ENCODE results near the gene PRDM16. TPM values are rescaled to one million over a fixed set of nuclear protein-coding genes. Genes with fewer than 3 reads are reported as not detected.

The PRDM16 gene
- total RNA-seq, 1 experiment from 2014 or later = 0.17 TPM

DNA sequence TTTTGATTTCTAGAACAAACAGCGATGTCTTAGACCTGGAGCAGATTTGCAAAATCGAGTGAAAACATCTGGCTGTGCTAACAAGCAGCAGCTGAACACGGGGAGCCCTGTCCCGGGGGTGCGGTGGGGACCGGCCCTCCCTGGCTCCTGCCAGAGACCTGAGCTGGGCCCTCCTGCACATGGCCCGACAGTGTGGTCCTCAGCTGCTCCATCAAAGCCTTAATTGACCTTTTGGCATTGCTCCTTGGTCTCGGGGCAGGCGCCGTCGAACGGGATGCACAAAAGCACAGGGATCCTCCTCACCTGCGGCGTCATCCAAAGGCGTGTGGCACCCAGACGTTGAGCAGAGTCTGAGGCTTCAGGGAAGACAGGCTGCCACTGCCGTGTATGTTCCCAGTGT is 73.2 kb downstream of the PRDM16 start:
- H3K4ac ChIP-seq (ENCODE audit: low read depth, low read length) = no peak overlapping the region
- no peak overlapping the region for H4K91ac ChIP-seq (ENCODE audit: insufficient read length, low read depth, low read length)
- TF ChIP-seq, protein P1, sequence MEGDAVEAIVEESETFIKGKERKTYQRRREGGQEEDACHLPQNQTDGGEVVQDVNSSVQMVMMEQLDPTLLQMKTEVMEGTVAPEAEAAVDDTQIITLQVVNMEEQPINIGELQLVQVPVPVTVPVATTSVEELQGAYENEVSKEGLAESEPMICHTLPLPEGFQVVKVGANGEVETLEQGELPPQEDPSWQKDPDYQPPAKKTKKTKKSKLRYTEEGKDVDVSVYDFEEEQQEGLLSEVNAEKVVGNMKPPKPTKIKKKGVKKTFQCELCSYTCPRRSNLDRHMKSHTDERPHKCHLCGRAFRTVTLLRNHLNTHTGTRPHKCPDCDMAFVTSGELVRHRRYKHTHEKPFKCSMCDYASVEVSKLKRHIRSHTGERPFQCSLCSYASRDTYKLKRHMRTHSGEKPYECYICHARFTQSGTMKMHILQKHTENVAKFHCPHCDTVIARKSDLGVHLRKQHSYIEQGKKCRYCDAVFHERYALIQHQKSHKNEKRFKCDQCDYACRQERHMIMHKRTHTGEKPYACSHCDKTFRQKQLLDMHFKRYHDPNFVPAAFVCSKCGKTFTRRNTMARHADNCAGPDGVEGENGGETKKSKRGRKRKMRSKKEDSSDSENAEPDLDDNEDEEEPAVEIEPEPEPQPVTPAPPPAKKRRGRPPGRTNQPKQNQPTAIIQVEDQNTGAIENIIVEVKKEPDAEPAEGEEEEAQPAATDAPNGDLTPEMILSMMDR (conservative IDR thresholded peaks at IDR 0.05) = no peak
- no peaks in the 10 kb centered on the region for H3K79me2 ChIP-seq (ENCODE audit: insufficient read depth, low read length)
- no peaks in the 10 kb centered on the region for H3K36me3 Mint-ChIP-seq (ENCODE audit: insufficient read depth in 1 of 3, low read depth in 3 of 3)
- no peak overlapping the region for H2BK12ac ChIP-seq (ENCODE audit: insufficient read length, low read depth, low read length)
- DNase-seq = no peak
- peaks cover 3% of the 10 kb centered on the region; the same call in 1 of the 2 replicates for H3K27me3 Mint-ChIP-seq (ENCODE audit: low read depth)
- no peak overlapping the region for H2AK5ac ChIP-seq (ENCODE audit: insufficient read length, low read length)
- WGBS (ENCODE audit: extremely low coverage, insufficient read length, low lambda C conversion rate) = no CpG with 5 or more reads among the region's 17 CpGs
- H3K27me3 ChIP-seq (ENCODE audit: insufficient read depth, low read length) = no peaks in the 10 kb centered on the region
- no peaks in the 10 kb centered on the region for H3K9me3 ChIP-seq (ENCODE audit: control insufficient read depth, low read depth, low read length)
- H3K9ac ChIP-seq (ENCODE audit: extremely low read depth, insufficient read length, low read length) = no peak overlapping the region
- H4K20me1 ChIP-seq (ENCODE audit: control insufficient read depth, insufficient read depth, insufficient read length) = no peaks in the 10 kb centered on the region
- H2AFZ ChIP-seq (ENCODE audit: low read length) = no peak overlapping the region
- peaks cover 0 to 2% of the 10 kb centered on the region in 2 experiments; a peak in 1 of 4 replicates for H3K4me1 Mint-ChIP-seq
- H3K27ac ChIP-seq (ENCODE audit: insufficient read length, low read depth, low read length) = no peak overlapping the region
- no peak overlapping the region for H4K5ac ChIP-seq (ENCODE audit: insufficient read length, low read depth, low read length)
- no peak overlapping the region for H2BK5ac ChIP-seq (ENCODE audit: insufficient read length, low read length)
- H2BK15ac ChIP-seq (ENCODE audit: low read depth, low read length) = no peak overlapping the region
- no peak overlapping the region for H3K56ac ChIP-seq (ENCODE audit: insufficient read length, low read depth, low read length)
- H3K18ac ChIP-seq (ENCODE audit: insufficient read length, low read depth, low read length) = no peak overlapping the region
- H3K27ac Mint-ChIP-seq = no peak overlapping the region; a peak in 1 of 7 replicates
- peaks cover 0 to 8% of the 10 kb centered on the region in 2 experiments; a peak in 2 of 5 replicates for H3K9me3 Mint-ChIP-seq
- H2BK20ac ChIP-seq (ENCODE audit: low read depth, low read length, poor library complexity, severe bottlenecking) = no peak overlapping the region
- no peaks in the 10 kb centered on the region for H3K23me2 ChIP-seq (ENCODE audit: insufficient read length, low read depth, low read length, poor library complexity, severe bottlenecking)
- H3K79me1 ChIP-seq (ENCODE audit: insufficient read depth, low read depth, low read length, poor library complexity, severe bottlenecking) = no peaks in the 10 kb centered on the region
- no peak overlapping the region for H3K14ac ChIP-seq (ENCODE audit: insufficient read depth, low read length)
- H3K4me1 ChIP-seq (ENCODE audit: insufficient read depth, low read length) = no peaks in the 10 kb centered on the region
- no peak overlapping the region for H3K23ac ChIP-seq (ENCODE audit: insufficient read length, low read depth, low read length)
- H3K4me3 Mint-ChIP-seq = no peak overlapping the region
- H3K4me2 ChIP-seq (ENCODE audit: insufficient read depth, insufficient read length, low read length) = no peak overlapping the region
- H2BK120ac ChIP-seq (ENCODE audit: low read depth, low read length, poor library complexity, severe bottlenecking) = no peak overlapping the region
- H4K8ac ChIP-seq (replicated peaks; ENCODE audit: insufficient read length, low read depth, low read length) = no peak overlapping the region
- H3T11ph ChIP-seq (ENCODE audit: low read length) = no peak overlapping the region

All from H9 (cell line).